Endothelial cell of umbilical vein (primary cell): Measurements from ENCODE around the gene DUSP10. TPM values are rescaled to one million over a fixed set of nuclear protein-coding genes. Genes with fewer than 3 reads are reported as not detected.

ENCODE experiments used
- BruUV-seq: library from RNA; stranded (reverse); fragments of 400-500 nt; replicated peaks from 2 replicates; lab custom pipeline; 2021; lab: Mats Ljungman, UMichigan
- CTCF ChIA-PET: fragments of 300-600, 350-600 bp; sonication (Branson Sonifier 250); formaldehyde crosslinking; loops from one replicate; lab custom pipeline; 2021; ENCODE audit warnings: antibody characterized with exemption, inconsistent platforms; lab: Charles Lee
- POLR2A ChIA-PET: fragments of 300-600, 350-600 bp; sonication (Branson Sonifier 250); formaldehyde crosslinking; loops from one replicate; lab custom pipeline; 2021; ENCODE audit warnings: antibody characterized with exemption, inconsistent platforms; lab: Charles Lee
- DNase-seq: peaks from one replicate; pipeline ENCODE4 v3.0.0-alpha.2; 2011; ENCODE audit warnings: low read depth, low spot score
- FAIRE-seq: peaks from 2 replicates; lab custom pipeline; 2011; peaks lifted over from hg19 to GRCh38; lab: Jason Lieb, UNC
- H2AFZ ChIP-seq: 2 replicates; pipeline ENCODE4 v1.6.0; 2012; ENCODE audit warnings: low read depth, low read length, control low read depth, inconsistent platforms
- H3K27ac ChIP-seq: 2 replicates; pipeline ENCODE4 v1.5.1; 2011; ENCODE audit warnings: low read depth, mild to moderate bottlenecking, control low read depth, low read length, moderate library complexity; ENCODE audit not compliant: insufficient read depth
- H3K27me3 ChIP-seq, 2 experiments: 2 replicates each; pipeline versions ENCODE4 v1.6.0 to v1.6.1; 2011; ENCODE audit warnings: low read length in 2 of 2, mixed read lengths in 1 of 2; ENCODE audit not compliant: control insufficient read depth in 2 of 2, insufficient read depth in 2 of 2
- H3K36me3 ChIP-seq, 2 experiments: 2 replicates in 1 of 2; 3 replicates in 1 of 2; pipeline ENCODE4 v1.5.1; 2011; ENCODE audit warnings: low read length in 2 of 2, mild to moderate bottlenecking in 1 of 2, moderate library complexity in 1 of 2; ENCODE audit not compliant: control insufficient read depth in 2 of 2, insufficient read depth in 2 of 2; ENCODE audit errors: extremely low read depth in 1 of 2
- H3K4me1 ChIP-seq: 3 replicates; pipeline ENCODE4 v1.5.1; 2011; ENCODE audit warnings: mild to moderate bottlenecking, low read length; ENCODE audit not compliant: control insufficient read depth, insufficient read depth; ENCODE audit errors: extremely low read depth
- H3K4me2 ChIP-seq: 2 replicates; pipeline ENCODE4 v1.6.1; 2011; ENCODE audit warnings: low read length, control low read depth, mixed read lengths; ENCODE audit not compliant: insufficient read depth
- H3K4me3 ChIP-seq, 3 experiments: fragments of 200-600 bp in 1 of 3; sonication (generic), shearing (Covaris generic) in 1 of 3; replicated peaks in 1 of 3; 2 replicates each; pipeline ENCODE4 v1.5.1; 2011 to 2016; ENCODE audit warnings: control low read depth in 3 of 3, low read length in 3 of 3, mild to moderate bottlenecking in 2 of 3, inconsistent platforms in 1 of 3, low read depth in 1 of 3, moderate library complexity in 1 of 3; ENCODE audit not compliant: insufficient read depth in 1 of 3
- H3K79me2 ChIP-seq: 2 replicates; pipeline ENCODE4 v1.6.0; 2012; ENCODE audit warnings: low read length, inconsistent platforms; ENCODE audit not compliant: control insufficient read depth, insufficient read depth
- H3K9ac ChIP-seq: replicated peaks from 2 replicates; pipeline ENCODE3; 2011; ENCODE audit warnings: low read length, control low read depth; ENCODE audit not compliant: insufficient read depth; ENCODE audit errors: extremely low read depth
- H3K9me1 ChIP-seq: replicated peaks from 3 replicates; pipeline ENCODE4 v1.6.0; 2011; ENCODE audit warnings: mild to moderate bottlenecking, low read length; ENCODE audit not compliant: control insufficient read depth, insufficient read depth; ENCODE audit errors: extremely low read depth
- H3K9me3 ChIP-seq: replicated peaks from 2 replicates; pipeline ENCODE4 v1.5.1; 2012; ENCODE audit warnings: low read length, inconsistent platforms; ENCODE audit not compliant: control insufficient read depth, insufficient read depth
- H4K20me1 ChIP-seq: replicated peaks from 2 replicates; pipeline ENCODE3; 2011; ENCODE audit warnings: mild to moderate bottlenecking, low read length; ENCODE audit not compliant: control insufficient read depth, insufficient read depth; ENCODE audit errors: extremely low read depth
- FOS ChIP-seq: IDR thresholded peaks from 2 replicates; pipeline ENCODE4 v1.6.1; 2011; ENCODE audit warnings: mild to moderate bottlenecking, low read length, moderate library complexity, borderline replicate concordance; ENCODE audit not compliant: insufficient read depth
- GATA2 ChIP-seq: IDR thresholded peaks from 2 replicates; pipeline ENCODE4 v1.7.0; 2011; ENCODE audit warnings: low read depth, mild to moderate bottlenecking, moderate library complexity, mixed read lengths, low read length; ENCODE audit not compliant: insufficient read length, insufficient read depth
- JUN ChIP-seq: IDR thresholded peaks from 2 replicates; pipeline ENCODE4 v1.6.1; 2011; ENCODE audit warnings: borderline replicate concordance, low read depth; ENCODE audit not compliant: insufficient read length, insufficient read depth
- MYC ChIP-seq: IDR thresholded peaks from one replicate; pipeline ENCODE4 v1.6.1; 2011; ENCODE audit warnings: mild to moderate bottlenecking, low read depth, low read length
- POLR2A ChIP-seq: IDR thresholded peaks from 2 replicates; pipeline ENCODE4 v1.6.1; 2012; ENCODE audit warnings: low read depth, mild to moderate bottlenecking, control low read depth, low read length
- POLR2AphosphoS5 ChIP-seq: IDR thresholded peaks from 2 replicates; pipeline ENCODE4 v1.6.1; 2012; ENCODE audit warnings: low read depth, mild to moderate bottlenecking, control low read depth, low read length, moderate library complexity; ENCODE audit not compliant: insufficient read depth
- dilution Hi-C: fragments of 300-500 bp; cut with MboI; formaldehyde crosslinking; loops from one replicate; pipeline ENCODE4 v1.15.0; 2019; ENCODE audit warnings: low sequenced_read_pairs; ENCODE audit not compliant: extremely low pct_ligation_motif_present
- intact Hi-C: fragments of 100-400 bp; cut with micrococcal nuclease; formaldehyde crosslinking; loops from one replicate; pipeline ENCODE4 v1.10.0; 2022
- polyA plus RNA-seq, 4 experiments: library from polyadenylated mRNA; depleted of rRNA in 3 of 4; stranded (reverse) in 3 of 4; unstranded in 1 of 4; fragments of >200 nt; gene quantifications; 2 replicates each; pipeline versions ENCODE4 v1.2.1 to v1.2.3, GENCODE V29; 2011 to 2012; ENCODE audit warnings: missing spikeins in 1 of 4
- total RNA-seq: library from RNA; stranded (reverse); gene quantifications from 2 replicates; pipeline ENCODE4 v1.2.3, GENCODE V29; 2021
- TF ChIP-seq, protein P1 (sequence below): IDR thresholded peaks from 2 replicates; pipeline ENCODE4 v1.6.1; 2011; ENCODE audit not compliant: insufficient read depth, insufficient read length
- TF ChIP-seq, protein P2 (sequence below), 2 donors: IDR thresholded peaks; 1 replicate in 1 of 2; 2 replicates in 1 of 2; pipeline ENCODE4 v1.5.1; 2011; ENCODE audit warnings: low read length in 2 of 2, mild to moderate bottlenecking in 2 of 2, moderate library complexity in 2 of 2, control low read depth in 1 of 2, inconsistent platforms in 1 of 2, low read depth in 1 of 2; ENCODE audit not compliant: insufficient read depth in 1 of 2; ENCODE audit errors: extremely low read depth in 1 of 2

The DUSP10 gene
- total and polyA plus RNA-seq, 2 donors (not counting 3 experiments of a cell fraction or from before 2014, with no cell fraction given) = 1.6 to 1.9 TPM

- Histone ChIP-seq H3K9ac (no peak overlapping the region), H3K9me3 (no peaks in the 10 kb centered on the region), H3K4me1 (no peaks in the 10 kb centered on the region), H3K4me3 (no peak overlapping the region), H3K4me2 (no peak overlapping the region), H2AFZ (no peak overlapping the region), H3K27me3 (peaks cover 0 to 3% of the 10 kb centered on the region in 2 experiments), H3K36me3 (no peaks in the 10 kb centered on the region), H3K79me2 (no peaks in the 10 kb centered on the region), H3K9me1 (no peaks in the 10 kb centered on the region), H4K20me1 (no peaks in the 10 kb centered on the region), H3K27ac (no peak overlapping the region)
- DNase-seq (no peak), FAIRE-seq (no peak)
- dilution Hi-C loops (no loop called here), intact Hi-C loops (no loop called here)
- TF ChIP-seq, protein P1, sequence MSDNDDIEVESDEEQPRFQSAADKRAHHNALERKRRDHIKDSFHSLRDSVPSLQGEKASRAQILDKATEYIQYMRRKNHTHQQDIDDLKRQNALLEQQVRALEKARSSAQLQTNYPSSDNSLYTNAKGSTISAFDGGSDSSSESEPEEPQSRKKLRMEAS = no peak
- TF ChIP-seq POLR2AphosphoS5 (no peak), FOS (no peak), GATA2 (no peak), MYC (no peak), POLR2A (no peak), JUN (no peak)
- TF ChIP-seq, protein P2, sequence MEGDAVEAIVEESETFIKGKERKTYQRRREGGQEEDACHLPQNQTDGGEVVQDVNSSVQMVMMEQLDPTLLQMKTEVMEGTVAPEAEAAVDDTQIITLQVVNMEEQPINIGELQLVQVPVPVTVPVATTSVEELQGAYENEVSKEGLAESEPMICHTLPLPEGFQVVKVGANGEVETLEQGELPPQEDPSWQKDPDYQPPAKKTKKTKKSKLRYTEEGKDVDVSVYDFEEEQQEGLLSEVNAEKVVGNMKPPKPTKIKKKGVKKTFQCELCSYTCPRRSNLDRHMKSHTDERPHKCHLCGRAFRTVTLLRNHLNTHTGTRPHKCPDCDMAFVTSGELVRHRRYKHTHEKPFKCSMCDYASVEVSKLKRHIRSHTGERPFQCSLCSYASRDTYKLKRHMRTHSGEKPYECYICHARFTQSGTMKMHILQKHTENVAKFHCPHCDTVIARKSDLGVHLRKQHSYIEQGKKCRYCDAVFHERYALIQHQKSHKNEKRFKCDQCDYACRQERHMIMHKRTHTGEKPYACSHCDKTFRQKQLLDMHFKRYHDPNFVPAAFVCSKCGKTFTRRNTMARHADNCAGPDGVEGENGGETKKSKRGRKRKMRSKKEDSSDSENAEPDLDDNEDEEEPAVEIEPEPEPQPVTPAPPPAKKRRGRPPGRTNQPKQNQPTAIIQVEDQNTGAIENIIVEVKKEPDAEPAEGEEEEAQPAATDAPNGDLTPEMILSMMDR (IDR thresholded peaks at IDR 0.05; ENCODE audit: extremely low read depth in 1 of 2, insufficient read depth in 1 of 2, low read depth in 1 of 2, low read length in 2 of 2) = no peak
- no TSS peak for BruUV-seq
- ChIA-PET CTCF (no interaction called here), POLR2A (no interaction called here)
These were observed 38.3 kb upstream of the DUSP10 start for GRCh38 chr1:221780175-221780574.
